GM12892 (cell line): ENCODE results near the gene FER.

Experiments
- POLR2A ChIP-seq: IDR thresholded peaks from 2 replicates; pipeline ENCODE4 v1.6.1; 2011; ENCODE audit warnings: low read depth, low read length, control low read depth
- TAF1 ChIP-seq: IDR thresholded peaks from 2 replicates; pipeline ENCODE4 v1.6.1; 2011; ENCODE audit warnings: low read depth, mild to moderate bottlenecking, control low read depth, low read length, borderline replicate concordance

DNA sequence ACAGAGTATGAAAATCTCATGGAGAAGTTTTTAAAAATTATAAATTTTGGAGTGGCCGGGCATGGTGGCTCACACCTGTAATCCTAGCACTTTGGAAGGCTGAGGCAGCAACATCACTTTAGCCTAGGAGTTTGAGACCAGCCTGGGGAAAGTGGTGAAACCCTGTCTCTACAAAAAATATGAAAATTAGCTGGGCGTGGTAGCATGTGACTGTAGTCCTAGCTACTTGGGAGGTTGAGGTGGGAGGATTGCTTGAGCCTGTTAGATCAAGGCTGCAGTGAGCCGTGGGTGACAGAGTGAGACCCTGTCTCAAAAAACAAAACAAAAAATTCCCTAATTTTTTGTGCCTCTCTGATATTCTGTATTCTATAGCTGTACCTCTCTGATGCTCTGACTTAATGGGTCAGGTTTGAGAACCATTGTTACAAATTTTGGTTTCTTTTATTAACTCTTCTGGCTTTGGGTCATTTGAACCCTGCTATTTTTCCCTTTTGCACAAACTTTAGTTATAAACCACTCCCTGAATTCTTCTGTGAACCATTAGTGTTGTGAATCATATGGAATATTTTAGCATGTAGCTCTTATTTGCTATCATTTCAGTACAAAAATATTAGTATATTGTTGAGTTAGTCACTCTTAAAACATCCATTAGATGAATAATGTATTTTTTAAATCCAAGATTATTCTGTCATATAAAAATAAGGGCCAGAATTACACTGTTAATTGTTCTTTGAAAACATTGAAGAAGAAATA is 51.0 kb downstream of the FER start:
- TF ChIP-seq POLR2A (no peak), TAF1 (no peak)
